Lower leg skin (tissue), 3 donors: Measurements from ENCODE around the gene PPM1N.

Experiments
- POLR2A ChIP-seq, 2 donors: fragments of 450-650 bp; IDR thresholded peaks; one replicate each; pipeline ENCODE4 v1.6.1; 2016 to 2017; ENCODE audit warnings: antibody characterized with exemption in 2 of 2, mild to moderate bottlenecking in 1 of 2, moderate library complexity in 1 of 2
- TF ChIP-seq, protein P1 (sequence below), 3 donors: fragments of 450-650 bp; IDR thresholded peaks; one replicate each; pipeline ENCODE4 v1.5.1; 2016; ENCODE audit warnings: antibody characterized with exemption in 3 of 3, mild to moderate bottlenecking in 3 of 3, moderate library complexity in 2 of 3

DNA sequence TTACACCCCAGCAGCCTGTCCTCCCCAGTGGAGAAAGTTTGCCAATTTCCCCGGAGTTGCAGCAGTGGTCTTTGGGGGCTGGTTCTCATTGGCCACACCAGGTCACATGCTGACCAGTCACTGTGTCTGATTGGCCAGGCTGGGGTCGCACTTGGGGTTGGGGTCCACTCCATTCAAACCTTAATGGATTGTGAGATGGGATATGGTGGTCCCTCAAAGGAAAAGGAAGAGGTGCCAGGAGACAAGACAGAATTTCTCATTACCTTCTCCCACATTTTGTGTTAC, 3.4 kb downstream of the PPM1N start:
- TF ChIP-seq, protein P1, sequence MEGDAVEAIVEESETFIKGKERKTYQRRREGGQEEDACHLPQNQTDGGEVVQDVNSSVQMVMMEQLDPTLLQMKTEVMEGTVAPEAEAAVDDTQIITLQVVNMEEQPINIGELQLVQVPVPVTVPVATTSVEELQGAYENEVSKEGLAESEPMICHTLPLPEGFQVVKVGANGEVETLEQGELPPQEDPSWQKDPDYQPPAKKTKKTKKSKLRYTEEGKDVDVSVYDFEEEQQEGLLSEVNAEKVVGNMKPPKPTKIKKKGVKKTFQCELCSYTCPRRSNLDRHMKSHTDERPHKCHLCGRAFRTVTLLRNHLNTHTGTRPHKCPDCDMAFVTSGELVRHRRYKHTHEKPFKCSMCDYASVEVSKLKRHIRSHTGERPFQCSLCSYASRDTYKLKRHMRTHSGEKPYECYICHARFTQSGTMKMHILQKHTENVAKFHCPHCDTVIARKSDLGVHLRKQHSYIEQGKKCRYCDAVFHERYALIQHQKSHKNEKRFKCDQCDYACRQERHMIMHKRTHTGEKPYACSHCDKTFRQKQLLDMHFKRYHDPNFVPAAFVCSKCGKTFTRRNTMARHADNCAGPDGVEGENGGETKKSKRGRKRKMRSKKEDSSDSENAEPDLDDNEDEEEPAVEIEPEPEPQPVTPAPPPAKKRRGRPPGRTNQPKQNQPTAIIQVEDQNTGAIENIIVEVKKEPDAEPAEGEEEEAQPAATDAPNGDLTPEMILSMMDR (IDR thresholded peaks at IDR 0.05): no peak
- TF ChIP-seq POLR2A (IDR thresholded peaks at IDR 0.05): no peak
